ENCODE results near the gene APCDD1.

The APCDD1 gene

GRCh38 chr18:10436160-10436559, 18.3 kb upstream of the APCDD1 start:
- DNase-seq = no peak

GRCh38 chr18:10437837-10438236, 16.6 kb upstream of the APCDD1 start:
- no peak for DNase-seq

GRCh38 chr18:10439898-10440297, 14.5 kb upstream of the APCDD1 start:
- no peak for DNase-seq

- DNase-seq = no peak
Observed at GRCh38 chr18:10440884-10441283, 13.6 kb upstream of the APCDD1 start.

- DNase-seq = no peak
Observed at GRCh38 chr18:10441472-10441871, 13.0 kb upstream of the APCDD1 start.

GRCh38 chr18:10442551-10442971, 11.9 kb upstream of the APCDD1 start:
- DNase-seq = no peak

GRCh38 chr18:10443001-10443400, 11.4 kb upstream of the APCDD1 start:
- no peak for DNase-seq

GRCh38 chr18:10444314-10445006, 10.0 kb upstream of the APCDD1 start:
- no peak for DNase-seq

GRCh38 chr18:10449396-10449795, 5.0 kb upstream of the APCDD1 start:
- no peak for DNase-seq

- DNase-seq = no peak
Observed at GRCh38 chr18:10450986-10451385, 3.4 kb upstream of the APCDD1 start.

- DNase-seq = no peak
Observed at GRCh38 chr18:10453261-10453805, 1.1 kb upstream of the APCDD1 start.

GRCh38 chr18:10454681-10455557, 484 bp downstream of the APCDD1 start:
- DNase-seq = peak in 1 of 2 donors; percentile 22

- no peak for DNase-seq
Observed at GRCh38 chr18:10455726-10456453, 1.5 kb downstream of the APCDD1 start.

GRCh38 chr18:10456718-10457117, 2.3 kb downstream of the APCDD1 start:
- no peak for DNase-seq

- no peak for DNase-seq
Observed at GRCh38 chr18:10457128-10457527, 2.7 kb downstream of the APCDD1 start.

- DNase-seq = no peak
Observed at GRCh38 chr18:10457767-10458166, 3.3 kb downstream of the APCDD1 start.

GRCh38 chr18:10458691-10459090, 4.3 kb downstream of the APCDD1 start:
- DNase-seq = no peak

GRCh38 chr18:10459587-10459986, 5.2 kb downstream of the APCDD1 start:
- no peak for DNase-seq

GRCh38 chr18:10460414-10461018, 6.1 kb downstream of the APCDD1 start:
- no peak for DNase-seq

GRCh38 chr18:10461989-10462388, 7.6 kb downstream of the APCDD1 start:
- DNase-seq = no peak

GRCh38 chr18:10462597-10462996, 8.2 kb downstream of the APCDD1 start:
- no peak for DNase-seq

GRCh38 chr18:10463096-10463495, 8.7 kb downstream of the APCDD1 start:
- no peak for DNase-seq

GRCh38 chr18:10463741-10464140, 9.3 kb downstream of the APCDD1 start:
- DNase-seq = no peak

Measured in inflammatory macrophage treated with lipopolysaccharide for 1 hour (primary cell).